Progenitor cell of endocrine pancreas (in vitro differentiated cells): ENCODE measurements around the gene NTPCR. TPM values are rescaled to one million over a fixed set of nuclear protein-coding genes. Genes with fewer than 3 reads are reported as not detected.
"Not testable (repeated sequence)": the region's sequence is repeated elsewhere in the genome, so short reads cannot be mapped to it uniquely, and the experiment has no call there.

Source experiments
- DNase-seq: peaks from one replicate; pipeline ENCODE4 v3.0.0; 2021; ENCODE audit warnings: low spot score; ENCODE audit not compliant: unreplicated experiment
- H3K27ac Mint-ChIP-seq: 2 replicates; pipeline ENCODE4 v1.8.0; 2021; ENCODE audit warnings: mild to moderate bottlenecking, moderate library complexity, mixed read lengths
- H3K27me3 Mint-ChIP-seq: 2 replicates; pipeline ENCODE4 v1.8.0; 2021; ENCODE audit warnings: mixed read lengths
- H3K36me3 Mint-ChIP-seq: 2 replicates; pipeline ENCODE4 v1.8.0; 2022; ENCODE audit warnings: mixed read lengths; ENCODE audit not compliant: insufficient read depth
- H3K4me1 Mint-ChIP-seq: 2 replicates; pipeline ENCODE4 v1.8.0; 2021; ENCODE audit warnings: low read depth, mixed read lengths
- H3K4me3 Mint-ChIP-seq: 2 replicates; pipeline ENCODE4 v1.8.0; 2021; ENCODE audit warnings: low read depth, mild to moderate bottlenecking, moderate library complexity, mixed read lengths
- H3K9me3 Mint-ChIP-seq: 2 replicates; pipeline ENCODE4 v1.8.0; 2021; ENCODE audit warnings: low read depth, mixed read lengths
- CTCF ChIP-seq: fragments of 200-600 bp; sonication (generic); IDR thresholded peaks from one replicate; pipeline ENCODE4 v1.5.0; 2021; ENCODE audit warnings: antibody characterized with exemption, mild to moderate bottlenecking; ENCODE audit not compliant: unreplicated experiment
- total RNA-seq: library from RNA; stranded (reverse); gene quantifications from 2 replicates; pipeline ENCODE4 v1.2.1, GENCODE V29; 2021

Gene NTPCR
- total RNA-seq, 1 donor from 2014 or later: 59.0 TPM

- no peaks in the 10 kb centered on the region for H3K36me3 Mint-ChIP-seq
- no peak for TF ChIP-seq CTCF
Measured at GRCh38 chr1:232911027-232911599, 39.3 kb upstream of the NTPCR start.

GRCh38 chr1:232912845-232913580, 37.4 kb upstream of the NTPCR start:
- Mint-ChIP-seq H3K27ac (no peak overlapping the region), H3K4me1 (no peaks in the 10 kb centered on the region), H3K9me3 (no peaks in the 10 kb centered on the region), H3K36me3 (no peaks in the 10 kb centered on the region), H3K4me3 (no peak overlapping the region), H3K27me3 (peaks cover 24% of the 10 kb centered on the region)
- DNase-seq: no peak
- TF ChIP-seq CTCF: no peak

More at GRCh38 chr1:232911027-232911599, 39.3 kb upstream of the NTPCR start:
- Mint-ChIP-seq H3K9me3 (no peaks in the 10 kb centered on the region), H3K27ac (no peak overlapping the region), H3K4me3 (no peak overlapping the region), H3K27me3 (peaks cover 31% of the 10 kb centered on the region), H3K4me1 (no peaks in the 10 kb centered on the region)
- no peak for DNase-seq

- H3K36me3 Mint-ChIP-seq, H3K27ac Mint-ChIP-seq, H3K9me3 Mint-ChIP-seq, H3K4me1 Mint-ChIP-seq, H3K4me3 Mint-ChIP-seq, DNase-seq: not testable (repeated sequence)
- H3K27me3 Mint-ChIP-seq: peaks cover 17% of the 10 kb centered on the region
Measured at GRCh38 chr1:232914271-232914670, 36.1 kb upstream of the NTPCR start.

- peaks cover 3% of the 10 kb centered on the region for H3K9me3 Mint-ChIP-seq
Measured at GRCh38 chr1:232915212-232915611, 35.2 kb upstream of the NTPCR start.

GRCh38 chr1:232917053-232917452, 33.4 kb upstream of the NTPCR start:
- Mint-ChIP-seq H3K4me1 (no peaks in the 10 kb centered on the region), H3K27me3 (peaks cover 5% of the 10 kb centered on the region), H3K4me3 (no peak overlapping the region)

More at GRCh38 chr1:232915212-232915611, 35.2 kb upstream of the NTPCR start:
- Mint-ChIP-seq H3K4me1 (no peaks in the 10 kb centered on the region), H3K27ac (no peak overlapping the region), H3K36me3 (peaks cover 1% of the 10 kb centered on the region), H3K4me3 (no peak overlapping the region), H3K27me3 (peaks cover 11% of the 10 kb centered on the region)
- no peak for DNase-seq
- no peak for TF ChIP-seq CTCF

More at GRCh38 chr1:232917053-232917452, 33.4 kb upstream of the NTPCR start:
- no peak for TF ChIP-seq CTCF
- H3K36me3 Mint-ChIP-seq: peaks cover 1% of the 10 kb centered on the region
- H3K27ac Mint-ChIP-seq: no peak overlapping the region
- H3K9me3 Mint-ChIP-seq: peaks cover 3% of the 10 kb centered on the region
- no peak for DNase-seq
